Osteoblast (primary cell): ENCODE results near the gene MRPS30. TPM values are rescaled to one million over a fixed set of nuclear protein-coding genes. Genes with fewer than 3 reads are reported as not detected.
"Not testable (repeated sequence)": the region's sequence is repeated elsewhere in the genome, so short reads cannot be mapped to it uniquely, and the experiment has no call there.

Experiments used
- DNase-seq: peaks from one replicate; pipeline ENCODE4 v3.0.0; 2011; ENCODE audit warnings: low spot score, mixed read lengths; ENCODE audit not compliant: insufficient read length; ENCODE audit errors: missing footprints
- H2AFZ ChIP-seq: 2 replicates; pipeline ENCODE4 v1.6.0; 2011; ENCODE audit warnings: mild to moderate bottlenecking, low read length
- H3K27ac ChIP-seq: 2 replicates; pipeline ENCODE4 v1.5.1; 2011; ENCODE audit warnings: mild to moderate bottlenecking, low read depth, low read length, moderate library complexity
- H3K27me3 ChIP-seq: 2 replicates; pipeline ENCODE4 v1.6.0; 2012; ENCODE audit warnings: mild to moderate bottlenecking, control low read depth, inconsistent platforms, low read length, moderate library complexity; ENCODE audit not compliant: insufficient read depth
- H3K36me3 ChIP-seq: 2 replicates; pipeline ENCODE4 v1.5.1; 2011; ENCODE audit warnings: mild to moderate bottlenecking, low read length, control low read depth, moderate library complexity; ENCODE audit not compliant: insufficient read depth
- H3K4me1 ChIP-seq: 2 replicates; pipeline ENCODE4 v1.5.1; 2011; ENCODE audit warnings: mild to moderate bottlenecking, low read length, control low read depth, moderate library complexity; ENCODE audit not compliant: insufficient read depth
- H3K4me2 ChIP-seq: 2 replicates; pipeline ENCODE4 v1.6.0; 2011; ENCODE audit warnings: mild to moderate bottlenecking, low read length; ENCODE audit not compliant: insufficient read depth
- H3K4me3 ChIP-seq: fragments of 200-600 bp; sonication (generic); 3 replicates; pipeline ENCODE4 v1.5.1; 2012; ENCODE audit warnings: mild to moderate bottlenecking, low read length, inconsistent platforms; ENCODE audit not compliant: insufficient read depth
- H3K79me2 ChIP-seq: 2 replicates; pipeline ENCODE4 v1.6.0; 2012; ENCODE audit warnings: mild to moderate bottlenecking, low read length, control low read depth, inconsistent platforms; ENCODE audit not compliant: insufficient read depth
- H3K9me3 ChIP-seq: 2 replicates; pipeline ENCODE4 v1.5.1; 2011; ENCODE audit warnings: low read depth, low read length, control low read depth
- H4K20me1 ChIP-seq: 2 replicates; pipeline ENCODE4 v1.6.0; 2012; ENCODE audit warnings: mild to moderate bottlenecking, low read length, control low read depth; ENCODE audit not compliant: insufficient read depth
- CTCF ChIP-seq: IDR thresholded peaks from 2 replicates; pipeline ENCODE4 v1.5.1; 2011; ENCODE audit warnings: mild to moderate bottlenecking, low read depth, low read length, moderate library complexity; ENCODE audit errors: extremely low read depth
- total RNA-seq: library from RNA; depleted of rRNA; stranded (reverse); fragments of >200 nt; gene quantifications from 2 replicates; pipeline ENCODE4 v1.2.3, GENCODE V29; 2012

Gene MRPS30
- total RNA-seq, 1 donor: 69.1 TPM

- Histone ChIP-seq H3K9me3 (no peaks in the 10 kb centered on the region), H4K20me1 (no peaks in the 10 kb centered on the region), H3K27me3 (no peaks in the 10 kb centered on the region), H2AFZ (no peak overlapping the region), H3K36me3 (peaks cover 4% of the 10 kb centered on the region), H3K4me2 (no peak overlapping the region), H3K79me2 (no peaks in the 10 kb centered on the region), H3K27ac (no peak overlapping the region), H3K4me3 (no peak overlapping the region), H3K4me1 (no peaks in the 10 kb centered on the region)
- no peak for TF ChIP-seq CTCF
- no peak for DNase-seq
These were observed 12.4 kb downstream of the MRPS30 start for GRCh38 chr5:44821164-44821563.

- H3K27ac ChIP-seq, H3K27me3 ChIP-seq, H2AFZ ChIP-seq, H3K79me2 ChIP-seq, DNase-seq, H3K4me3 ChIP-seq, H3K4me2 ChIP-seq, H3K9me3 ChIP-seq, H4K20me1 ChIP-seq, H3K4me1 ChIP-seq, H3K36me3 ChIP-seq: not testable (repeated sequence)
These were observed 15.9 kb downstream of the MRPS30 start for GRCh38 chr5:44824662-44825061.

GRCh38 chr5:44827681-44828080, 18.9 kb downstream of the MRPS30 start:
- Histone ChIP-seq H3K79me2 (no peaks in the 10 kb centered on the region), H3K27me3 (no peaks in the 10 kb centered on the region), H3K27ac (no peak overlapping the region), H3K9me3 (no peaks in the 10 kb centered on the region), H3K4me1 (no peaks in the 10 kb centered on the region), H3K4me3 (no peak overlapping the region), H2AFZ (no peak overlapping the region), H3K36me3 (no peaks in the 10 kb centered on the region), H3K4me2 (no peak overlapping the region), H4K20me1 (no peaks in the 10 kb centered on the region)
- DNase-seq: no peak
- TF ChIP-seq CTCF: no peak

- no peak for TF ChIP-seq CTCF
- Histone ChIP-seq H3K36me3 (no peaks in the 10 kb centered on the region), H2AFZ (no peak overlapping the region), H3K4me2 (no peak overlapping the region), H3K27ac (no peak overlapping the region), H3K4me1 (no peaks in the 10 kb centered on the region), H3K4me3 (no peak overlapping the region), H3K27me3 (no peaks in the 10 kb centered on the region), H4K20me1 (no peaks in the 10 kb centered on the region), H3K79me2 (no peaks in the 10 kb centered on the region), H3K9me3 (no peaks in the 10 kb centered on the region)
- DNase-seq: no peak
These were observed 20.0 kb downstream of the MRPS30 start for GRCh38 chr5:44828719-44829118.
